Glutamatergic neuron (in vitro differentiated cells): ENCODE measurements around the gene PCK2. TPM values are rescaled to one million over a fixed set of nuclear protein-coding genes. Genes with fewer than 3 reads are reported as not detected.
A peak's percentile ranks its signal among the peaks of the same experiment; 100 is the strongest.

ENCODE experiments used
- DNase-seq: peaks from one replicate; pipeline ENCODE4 v3.0.0; 2022
- H3K27ac Mint-ChIP-seq: one replicate; pipeline ENCODE4 v1.8.0; 2020; ENCODE audit warnings: mild to moderate bottlenecking, mixed read lengths, inconsistent platforms; ENCODE audit not compliant: unreplicated experiment
- H3K27me3 Mint-ChIP-seq: one replicate; pipeline ENCODE4 v1.8.0; 2020; ENCODE audit warnings: mild to moderate bottlenecking, moderate library complexity, mixed read lengths, inconsistent platforms; ENCODE audit not compliant: unreplicated experiment
- H3K36me3 Mint-ChIP-seq: one replicate; pipeline ENCODE4 v1.8.0; 2020; ENCODE audit warnings: mild to moderate bottlenecking, mixed read lengths, inconsistent platforms; ENCODE audit not compliant: unreplicated experiment
- H3K4me1 Mint-ChIP-seq: one replicate; pipeline ENCODE4 v1.8.0; 2020; ENCODE audit warnings: mild to moderate bottlenecking, low read depth, mixed read lengths, inconsistent platforms; ENCODE audit not compliant: unreplicated experiment
- H3K4me3 Mint-ChIP-seq: one replicate; pipeline ENCODE4 v1.8.0; 2020; ENCODE audit warnings: mild to moderate bottlenecking, mixed read lengths, inconsistent platforms; ENCODE audit not compliant: unreplicated experiment
- H3K9me3 Mint-ChIP-seq: one replicate; pipeline ENCODE4 v1.8.0; 2020; ENCODE audit warnings: mild to moderate bottlenecking, moderate library complexity, mixed read lengths, inconsistent platforms; ENCODE audit not compliant: unreplicated experiment
- CTCF ChIP-seq: fragments of 200-600 bp; sonication (generic); IDR thresholded peaks from one replicate; pipeline ENCODE4 v1.5.0; 2021; ENCODE audit not compliant: partially characterized antibody, unreplicated experiment
- total RNA-seq: library from RNA; stranded (reverse); fragmentation: NEBNext Ultra II Directional; extraction: Animal tissue kit (Norgen Biotek cat#: 25700); gene quantifications from one replicate; pipeline ENCODE4 v1.2.1, GENCODE V29; 2021; ENCODE audit not compliant: unreplicated experiment

Gene PCK2
- total RNA-seq, 1 donor from 2014 or later = 99.9 TPM

- H3K36me3 Mint-ChIP-seq = no peaks in the 10 kb centered on the region
- TF ChIP-seq CTCF = no peak
- H3K4me3 Mint-ChIP-seq = peak overlapping the region; percentile 10
- H3K27ac Mint-ChIP-seq = peak overlapping the region; percentile 79
- H3K9me3 Mint-ChIP-seq = peaks cover 8% of the 10 kb centered on the region
- peaks cover 19% of the 10 kb centered on the region for H3K4me1 Mint-ChIP-seq
- peak; percentile 45 for DNase-seq
- peaks cover 21% of the 10 kb centered on the region for H3K27me3 Mint-ChIP-seq
These were observed 35.1 kb upstream of the PCK2 start for GRCh38 chr14:24058951-24059475.

- DNase-seq = no peak
- Mint-ChIP-seq H3K4me3 (peak overlapping the region; percentile 25), H3K9me3 (peaks cover 8% of the 10 kb centered on the region), H3K4me1 (peaks cover 19% of the 10 kb centered on the region), H3K36me3 (no peaks in the 10 kb centered on the region), H3K27ac (peak overlapping the region; percentile 79), H3K27me3 (peaks cover 23% of the 10 kb centered on the region)
- no peak for TF ChIP-seq CTCF
These were observed 34.2 kb upstream of the PCK2 start for GRCh38 chr14:24059841-24060388.

GRCh38 chr14:24060443-24060842, 33.7 kb upstream of the PCK2 start:
- peaks cover 19% of the 10 kb centered on the region for H3K4me1 Mint-ChIP-seq
- peaks cover 23% of the 10 kb centered on the region for H3K27me3 Mint-ChIP-seq
- H3K27ac Mint-ChIP-seq = peak overlapping the region; percentile 66
- H3K4me3 Mint-ChIP-seq = peak overlapping the region; percentile 25
- H3K36me3 Mint-ChIP-seq = no peaks in the 10 kb centered on the region
- TF ChIP-seq CTCF = no peak
- no peak for DNase-seq
- peaks cover 4% of the 10 kb centered on the region for H3K9me3 Mint-ChIP-seq

GRCh38 chr14:24060984-24061913, 32.9 kb upstream of the PCK2 start:
- no peak for TF ChIP-seq CTCF
- DNase-seq = no peak
- no peak overlapping the region for H3K27ac Mint-ChIP-seq
- H3K9me3 Mint-ChIP-seq = peaks cover 4% of the 10 kb centered on the region
- no peaks in the 10 kb centered on the region for H3K36me3 Mint-ChIP-seq
- H3K4me3 Mint-ChIP-seq = no peak overlapping the region
- peaks cover 26% of the 10 kb centered on the region for H3K27me3 Mint-ChIP-seq
- peaks cover 19% of the 10 kb centered on the region for H3K4me1 Mint-ChIP-seq
